A549 (cell line): Measurements from ENCODE around the gene PRF1. TPM values are rescaled to one million over a fixed set of nuclear protein-coding genes. Genes with fewer than 3 reads are reported as not detected.

ENCODE experiments used
- ATAC-seq, 2 experiments: fragments of 200-7000 bp in 1 of 2; fragments of >200 bp in 1 of 2; cut with Nextera tagmentation in 1 of 2; cut with Tn5 transposase in 1 of 2; 3 replicates each; pipeline versions ENCODE4 v1.8.0 to v1.9.1; 2018 to 2020; ENCODE audit warnings: mild to moderate bottlenecking in 1 of 2, moderate library complexity in 1 of 2
- CTCF ChIA-PET: fragments of 300-600 bp; sonication (Branson Sonifier 250); formaldehyde crosslinking; extraction: SDS; loops from one replicate; lab custom pipeline; 2021; ENCODE audit warnings: antibody characterized with exemption, inconsistent platforms; lab: Yijun Ruan, JAX
- POLR2A ChIA-PET: fragments of 350-600 bp; formaldehyde crosslinking; extraction: SDS; loops from one replicate; lab custom pipeline; 2021; ENCODE audit warnings: antibody characterized with exemption, inconsistent platforms; lab: Yijun Ruan, JAX
- DNase-seq, 2 experiments: peaks; one replicate each; pipeline versions ENCODE4 v3.0.0 to v3.0.0-alpha.2; 2011 to 2016; ENCODE audit warnings: low read depth in 1 of 2, low spot score in 1 of 2
- FAIRE-seq: peaks from 2 replicates; lab custom pipeline; 2011; peaks lifted over from hg19 to GRCh38; lab: Jason Lieb, UNC
- H3K27ac ChIP-seq, 2 experiments: fragments of >200 bp; sonication (Bioruptor Twin); formaldehyde crosslinking; 3 replicates each; pipeline ENCODE4 v1.5.1; 2016 to 2017
- H3K4me1 ChIP-seq: fragments of >200 bp; sonication (Bioruptor Twin); formaldehyde crosslinking; 3 replicates; pipeline ENCODE4 v1.6.1; 2016
- H3K4me2 ChIP-seq: fragments of >200 bp; sonication (Bioruptor Twin); formaldehyde crosslinking; 3 replicates; pipeline ENCODE4 v1.6.1; 2016
- H3K4me3 ChIP-seq: fragments of >200 bp; sonication (Bioruptor Twin); formaldehyde crosslinking; 3 replicates; pipeline ENCODE4 v1.5.1; 2016
- H3K9me3 ChIP-seq: fragments of >200 bp; sonication (Bioruptor Twin); formaldehyde crosslinking; 3 replicates; pipeline ENCODE4 v1.6.1; 2016
- CBX8 ChIP-seq: fragments of 200-600 bp; sonication (generic); IDR thresholded peaks from 2 replicates; pipeline ENCODE4 v1.6.1; 2016
- CHD2 ChIP-seq: fragments of 150-350 bp; IDR thresholded peaks from 2 replicates; pipeline ENCODE4 v1.6.1; 2014; ENCODE audit warnings: low read length; ENCODE audit not compliant: partially characterized antibody
- E2F6 ChIP-seq: IDR thresholded peaks from 2 replicates; pipeline ENCODE4 v1.6.1; 2012; ENCODE audit warnings: low read depth, borderline replicate concordance
- EHF ChIP-seq: fragments of 250-450 bp; sonication (Bioruptor Pico); IDR thresholded peaks from 2 replicates; pipeline ENCODE4 v1.5.0; 2020; ENCODE audit warnings: mild to moderate bottlenecking
- EHMT2 ChIP-seq: fragments of 200-600 bp; sonication (generic); IDR thresholded peaks from 2 replicates; pipeline ENCODE4 v1.6.1; 2016; ENCODE audit warnings: antibody characterized with exemption, low read depth, mild to moderate bottlenecking, moderate library complexity
- ELK1 ChIP-seq: fragments of 150-350 bp; IDR thresholded peaks from 2 replicates; pipeline ENCODE4 v1.6.1; 2014; ENCODE audit warnings: low read depth, mild to moderate bottlenecking, low read length
- EP300 ChIP-seq, 2 experiments: fragments of >200 bp; sonication (Bioruptor Twin); formaldehyde crosslinking; IDR thresholded peaks; 2 replicates in 1 of 2; 3 replicates in 1 of 2; pipeline ENCODE4 v1.6.1; 2016 to 2017
- ESRRA ChIP-seq: fragments of 150-350 bp; IDR thresholded peaks from 2 replicates; pipeline ENCODE4 v1.6.1; 2014; ENCODE audit warnings: mild to moderate bottlenecking, low read length, borderline replicate concordance
- FOXS1 ChIP-seq: fragments of 250-450 bp; sonication (Bioruptor Pico); IDR thresholded peaks from 2 replicates; pipeline ENCODE4 v1.5.0; 2020; ENCODE audit warnings: mild to moderate bottlenecking, moderate library complexity
- HEYL ChIP-seq: fragments of 250-450 bp; sonication (Bioruptor Pico); IDR thresholded peaks from 2 replicates; pipeline ENCODE4 v1.8.0; 2021; ENCODE audit warnings: mild to moderate bottlenecking, moderate library complexity
- HOXB13 ChIP-seq: fragments of 250-450 bp; sonication (Bioruptor Pico); IDR thresholded peaks from 2 replicates; pipeline ENCODE4 v1.5.0; 2020; ENCODE audit warnings: low read depth, mild to moderate bottlenecking, moderate library complexity
- JUN ChIP-seq, 2 experiments: fragments of >200 bp; sonication (Bioruptor Twin); formaldehyde crosslinking; IDR thresholded peaks; 2 replicates in 1 of 2; 3 replicates in 1 of 2; pipeline ENCODE4 v1.6.1; 2016 to 2017
- KDM1A ChIP-seq: fragments of 200-600 bp; sonication (generic); IDR thresholded peaks from 2 replicates; pipeline ENCODE4 v1.6.1; 2016; ENCODE audit warnings: low read depth, mild to moderate bottlenecking
- MAZ ChIP-seq: fragments of 150-350 bp; IDR thresholded peaks from 2 replicates; pipeline ENCODE4 v1.6.1; 2014; ENCODE audit warnings: antibody characterized with exemption, low read depth, low read length, borderline replicate concordance
- MYC ChIP-seq: IDR thresholded peaks from 2 replicates; pipeline ENCODE4 v1.6.1; 2012; ENCODE audit warnings: mild to moderate bottlenecking, inconsistent platforms, low read length, improper control_type of control experiment, borderline replicate concordance
- NR3C1 ChIP-seq: fragments of >200 bp; sonication (Bioruptor Twin); formaldehyde crosslinking; IDR thresholded peaks from 3 replicates; pipeline ENCODE4 v1.6.1; 2017
- RCOR1 ChIP-seq: fragments of 150-350 bp; IDR thresholded peaks from 2 replicates; pipeline ENCODE4 v1.6.1; 2014; ENCODE audit warnings: antibody characterized with exemption, low read length, low read depth
- REST ChIP-seq: fragments of 200-600 bp; sonication (generic); IDR thresholded peaks from 2 replicates; pipeline ENCODE4 v1.6.1; 2016; ENCODE audit warnings: antibody characterized with exemption, mild to moderate bottlenecking, moderate library complexity
- RFX5 ChIP-seq: fragments of 450-650 bp; IDR thresholded peaks from 2 replicates; pipeline ENCODE4 v1.7.1; 2014; ENCODE audit warnings: antibody characterized with exemption, mild to moderate bottlenecking, moderate library complexity
- RNF2 ChIP-seq: fragments of 200-600 bp; sonication (generic); IDR thresholded peaks from 2 replicates; pipeline ENCODE4 v1.6.1; 2016; ENCODE audit warnings: low read depth, mild to moderate bottlenecking, antibody characterized with exemption, moderate library complexity, borderline replicate concordance
- SMC3 ChIP-seq: fragments of >200 bp; sonication (Bioruptor Twin); formaldehyde crosslinking; IDR thresholded peaks from 3 replicates; pipeline ENCODE4 v1.6.1; 2018; ENCODE audit warnings: inconsistent platforms
- SREBF2 ChIP-seq: fragments of 450-650 bp; IDR thresholded peaks from 2 replicates; pipeline ENCODE4 v1.6.1; 2014; ENCODE audit warnings: mild to moderate bottlenecking, moderate library complexity
- ZNF302 ChIP-seq: fragments of 250-450 bp; sonication (Bioruptor Pico); IDR thresholded peaks from 2 replicates; pipeline ENCODE4 v1.9.0; 2021; ENCODE audit warnings: inconsistent platforms, mild to moderate bottlenecking, moderate library complexity
- ZSCAN20 ChIP-seq: fragments of 250-450 bp; sonication (Bioruptor Pico); IDR thresholded peaks from 2 replicates; pipeline ENCODE4 v1.8.0; 2022; ENCODE audit warnings: mild to moderate bottlenecking, moderate library complexity
- WGBS: methylation state at CpG from one replicate; pipeline ENCODE4 v1.1.6; 2017; ENCODE audit errors: missing lambda C conversion rate; 5-methylcytosine and 5-hydroxymethylcytosine counted together
- polyA plus RNA-seq, 4 experiments: library from polyadenylated mRNA; depleted of rRNA in 3 of 4; stranded (reverse); fragments of >200 nt; fragmentation: RNase III in 1 of 4; extraction: RNeasy Plus Mini Kit Qiagen cat#74134 plus additional on column Dnase treatment in 1 of 4; gene quantifications; 2 replicates in 3 of 4; 3 replicates in 1 of 4; pipeline ENCODE4 v1.2.3, GENCODE V29; 2011 to 2017
- TF ChIP-seq, protein P1 (sequence below): fragments of 450-650 bp; IDR thresholded peaks from 2 replicates; pipeline ENCODE4 v1.6.1; 2014; ENCODE audit warnings: antibody characterized with exemption
- TF ChIP-seq, protein P2 (sequence below): fragments of >200 bp; sonication (Bioruptor Twin); formaldehyde crosslinking; IDR thresholded peaks from 3 replicates; pipeline ENCODE4 v1.5.1; 2016

The PRF1 gene
- polyA plus RNA-seq, 2 of the 4 experiments (the other 2 are of a cell fraction) = not detected

DNA sequence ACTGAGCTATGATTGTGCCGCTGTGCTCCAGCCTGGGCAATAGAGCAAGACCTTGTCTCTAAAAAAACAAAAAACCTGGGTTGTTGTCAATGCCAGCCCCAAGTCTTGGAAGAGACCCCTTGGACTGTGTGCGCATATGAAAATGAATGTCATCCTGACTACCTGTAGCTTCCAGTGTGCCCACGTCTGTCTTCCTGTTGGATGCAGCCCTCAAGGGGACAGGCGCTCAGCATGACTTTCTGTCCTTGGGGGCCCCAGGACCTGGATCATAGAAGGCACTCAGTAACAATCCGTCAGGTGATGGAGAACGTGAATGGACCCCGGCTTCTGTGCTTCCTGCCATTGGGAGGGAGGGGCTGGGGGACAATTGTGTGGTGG is 9.0 kb downstream of the PRF1 start:
- WGBS = 57% methylated on average over 7 of the region's 7 CpGs
- no peak for DNase-seq
- CTCF ChIA-PET = no interaction called here
- no peaks in the 10 kb centered on the region for H3K9me3 ChIP-seq
- no peaks in the 10 kb centered on the region for H3K4me1 ChIP-seq
- no peak for FAIRE-seq
- TF ChIP-seq, protein P1, sequence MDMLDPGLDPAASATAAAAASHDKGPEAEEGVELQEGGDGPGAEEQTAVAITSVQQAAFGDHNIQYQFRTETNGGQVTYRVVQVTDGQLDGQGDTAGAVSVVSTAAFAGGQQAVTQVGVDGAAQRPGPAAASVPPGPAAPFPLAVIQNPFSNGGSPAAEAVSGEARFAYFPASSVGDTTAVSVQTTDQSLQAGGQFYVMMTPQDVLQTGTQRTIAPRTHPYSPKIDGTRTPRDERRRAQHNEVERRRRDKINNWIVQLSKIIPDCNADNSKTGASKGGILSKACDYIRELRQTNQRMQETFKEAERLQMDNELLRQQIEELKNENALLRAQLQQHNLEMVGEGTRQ = no peak
- TF ChIP-seq, protein P2, sequence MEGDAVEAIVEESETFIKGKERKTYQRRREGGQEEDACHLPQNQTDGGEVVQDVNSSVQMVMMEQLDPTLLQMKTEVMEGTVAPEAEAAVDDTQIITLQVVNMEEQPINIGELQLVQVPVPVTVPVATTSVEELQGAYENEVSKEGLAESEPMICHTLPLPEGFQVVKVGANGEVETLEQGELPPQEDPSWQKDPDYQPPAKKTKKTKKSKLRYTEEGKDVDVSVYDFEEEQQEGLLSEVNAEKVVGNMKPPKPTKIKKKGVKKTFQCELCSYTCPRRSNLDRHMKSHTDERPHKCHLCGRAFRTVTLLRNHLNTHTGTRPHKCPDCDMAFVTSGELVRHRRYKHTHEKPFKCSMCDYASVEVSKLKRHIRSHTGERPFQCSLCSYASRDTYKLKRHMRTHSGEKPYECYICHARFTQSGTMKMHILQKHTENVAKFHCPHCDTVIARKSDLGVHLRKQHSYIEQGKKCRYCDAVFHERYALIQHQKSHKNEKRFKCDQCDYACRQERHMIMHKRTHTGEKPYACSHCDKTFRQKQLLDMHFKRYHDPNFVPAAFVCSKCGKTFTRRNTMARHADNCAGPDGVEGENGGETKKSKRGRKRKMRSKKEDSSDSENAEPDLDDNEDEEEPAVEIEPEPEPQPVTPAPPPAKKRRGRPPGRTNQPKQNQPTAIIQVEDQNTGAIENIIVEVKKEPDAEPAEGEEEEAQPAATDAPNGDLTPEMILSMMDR = no peak
- no peak for TF ChIP-seq EHF
- no peak for TF ChIP-seq RFX5
- TF ChIP-seq ZSCAN20 (CRISPR knock-in tag) = no peak
- no peak for TF ChIP-seq SREBF2
- TF ChIP-seq FOXS1 (CRISPR knock-in tag) = no peak
- TF ChIP-seq CHD2 = no peak
- TF ChIP-seq ELK1 = no peak
- TF ChIP-seq HEYL (CRISPR knock-in tag) = no peak
- TF ChIP-seq EP300 (IDR thresholded peaks at IDR 0.05) = no peak
- TF ChIP-seq RNF2 = no peak
- TF ChIP-seq MYC = no peak
- TF ChIP-seq HOXB13 = no peak
- no peak for TF ChIP-seq RCOR1
- no peak for TF ChIP-seq REST
- TF ChIP-seq NR3C1 = no peak
- TF ChIP-seq ZNF302 (CRISPR knock-in tag) = no peak
- no peak for TF ChIP-seq CBX8
- H3K27ac ChIP-seq = no peak overlapping the region
- H3K4me2 ChIP-seq = no peak overlapping the region
- no peak for ATAC-seq
- H3K4me3 ChIP-seq = no peak overlapping the region
- POLR2A ChIA-PET = no interaction called here

- H3K4me2 ChIP-seq = no peak overlapping the region
- no peak overlapping the region for H3K27ac ChIP-seq
- no peaks in the 10 kb centered on the region for H3K9me3 ChIP-seq
- CTCF ChIA-PET = interaction anchor here (1.2 kb wide), 1 partner anchor 107 kb away, joined by 3 read pairs; no protein-coding TSS in a partner anchor
- POLR2A ChIA-PET = no interaction called here
- no peak for DNase-seq
- no peak for TF ChIP-seq MAZ
- TF ChIP-seq NR3C1 = no peak
- no peak for TF ChIP-seq MYC
- TF ChIP-seq SMC3 = no peak
- TF ChIP-seq ZNF302 (CRISPR knock-in tag) = no peak
- TF ChIP-seq RFX5 = no peak
- no peak for TF ChIP-seq E2F6
- TF ChIP-seq EHMT2 = no peak
- TF ChIP-seq EHF = no peak
- no peak for TF ChIP-seq RNF2
- TF ChIP-seq, protein P2 = no peak
- no peak for TF ChIP-seq ESRRA
- TF ChIP-seq JUN (IDR thresholded peaks at IDR 0.05) = no peak
- TF ChIP-seq KDM1A = no peak
- TF ChIP-seq, all 56 proteins: peak for 0
- Histone ChIP-seq H3K4me3 (no peak overlapping the region), H3K4me1 (no peaks in the 10 kb centered on the region)
- FAIRE-seq (no peak), ATAC-seq (no peak)
- 49% methylated on average over 16 of the region's 16 CpGs for WGBS
These were observed 9.6 kb downstream of the PRF1 start for GRCh38 chr10:70592746-70593512.
